A375 (cell line): ENCODE data around the gene WDR37. TPM values are rescaled to one million over a fixed set of nuclear protein-coding genes. Genes with fewer than 3 reads are reported as not detected.

Experiments
- total RNA-seq: library from RNA; depleted of rRNA; stranded (reverse); fragments of >200 nt; shearing (Covaris generic); gene quantifications from 2 replicates; pipeline ENCODE4 v1.2.3, GENCODE V29; 2014; rRNA removed

WDR37 gene, protein sequence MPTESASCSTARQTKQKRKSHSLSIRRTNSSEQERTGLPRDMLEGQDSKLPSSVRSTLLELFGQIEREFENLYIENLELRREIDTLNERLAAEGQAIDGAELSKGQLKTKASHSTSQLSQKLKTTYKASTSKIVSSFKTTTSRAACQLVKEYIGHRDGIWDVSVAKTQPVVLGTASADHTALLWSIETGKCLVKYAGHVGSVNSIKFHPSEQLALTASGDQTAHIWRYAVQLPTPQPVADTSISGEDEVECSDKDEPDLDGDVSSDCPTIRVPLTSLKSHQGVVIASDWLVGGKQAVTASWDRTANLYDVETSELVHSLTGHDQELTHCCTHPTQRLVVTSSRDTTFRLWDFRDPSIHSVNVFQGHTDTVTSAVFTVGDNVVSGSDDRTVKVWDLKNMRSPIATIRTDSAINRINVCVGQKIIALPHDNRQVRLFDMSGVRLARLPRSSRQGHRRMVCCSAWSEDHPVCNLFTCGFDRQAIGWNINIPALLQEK
- total RNA-seq: 8.5 and 10.6 TPM in 2 replicates

DNA sequence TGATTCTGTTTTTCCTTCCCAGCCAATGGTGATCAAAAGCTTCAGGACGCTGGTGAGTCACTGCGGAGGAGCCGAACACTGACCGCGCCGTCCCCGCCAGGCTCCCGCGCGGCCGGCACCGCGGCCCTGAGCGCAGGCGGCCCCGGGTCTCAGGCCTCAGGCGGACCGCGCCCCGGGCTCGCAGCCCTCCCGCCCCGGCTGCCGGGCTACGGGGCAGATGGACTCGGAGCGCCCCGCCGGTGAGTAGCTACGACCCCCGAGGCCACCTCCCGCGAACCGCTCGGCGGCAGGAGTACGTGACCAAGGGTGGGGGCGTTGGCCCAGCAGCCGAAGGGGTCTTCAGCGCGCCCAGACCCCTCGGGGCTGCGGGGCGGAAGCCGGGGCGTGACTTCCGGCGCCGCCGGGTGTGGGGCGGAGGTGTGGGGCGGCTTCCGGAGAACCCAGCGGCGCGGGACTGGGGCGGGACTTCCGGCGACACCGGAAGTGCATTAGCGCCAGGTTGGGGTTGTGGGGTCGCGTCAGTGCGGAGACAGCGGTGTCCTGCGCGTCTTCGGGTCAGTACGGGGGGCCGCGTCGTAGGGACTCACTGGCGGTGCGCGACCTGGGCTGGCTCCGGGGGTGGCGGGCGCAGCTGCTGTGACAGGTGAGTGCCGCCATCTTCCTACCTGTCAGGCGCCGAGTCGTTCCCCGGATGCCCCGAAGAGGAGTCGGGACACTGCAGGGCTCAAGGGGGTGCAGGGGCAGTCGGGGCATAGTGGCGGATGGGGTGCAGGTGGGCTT lies at the start of gene WDR37:
Gene WDR37 (plus strand): TSS at position 60 of the 780 bp plus-strand sequence. CDS start 15,771 bp downstream, outside the sequence.

DNA sequence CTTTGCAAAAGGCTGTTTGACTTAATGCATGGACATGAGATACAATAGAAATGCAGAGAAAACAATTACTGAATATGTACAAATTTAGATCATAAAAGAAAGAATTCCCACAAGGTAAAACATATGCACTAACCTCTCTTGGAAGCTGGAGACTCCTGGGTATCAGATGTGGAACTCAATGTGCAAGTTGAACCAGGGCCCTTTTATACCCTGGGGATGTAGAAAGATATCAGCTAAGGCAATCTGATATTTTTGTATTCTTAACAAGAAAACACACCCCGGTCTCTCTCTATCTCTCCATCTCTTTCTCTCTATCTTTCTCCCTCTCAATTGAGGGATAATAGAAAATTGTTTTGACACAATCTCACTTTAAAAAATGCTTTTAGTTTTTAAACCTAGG lies 30.5 kb upstream of the WDR37 start, which contains the start of gene IDI2:
Gene IDI2 (minus strand): TSS at position 177 of the 400 bp plus-strand sequence. CDS start 1,136 bp downstream, outside the sequence.

DNA sequence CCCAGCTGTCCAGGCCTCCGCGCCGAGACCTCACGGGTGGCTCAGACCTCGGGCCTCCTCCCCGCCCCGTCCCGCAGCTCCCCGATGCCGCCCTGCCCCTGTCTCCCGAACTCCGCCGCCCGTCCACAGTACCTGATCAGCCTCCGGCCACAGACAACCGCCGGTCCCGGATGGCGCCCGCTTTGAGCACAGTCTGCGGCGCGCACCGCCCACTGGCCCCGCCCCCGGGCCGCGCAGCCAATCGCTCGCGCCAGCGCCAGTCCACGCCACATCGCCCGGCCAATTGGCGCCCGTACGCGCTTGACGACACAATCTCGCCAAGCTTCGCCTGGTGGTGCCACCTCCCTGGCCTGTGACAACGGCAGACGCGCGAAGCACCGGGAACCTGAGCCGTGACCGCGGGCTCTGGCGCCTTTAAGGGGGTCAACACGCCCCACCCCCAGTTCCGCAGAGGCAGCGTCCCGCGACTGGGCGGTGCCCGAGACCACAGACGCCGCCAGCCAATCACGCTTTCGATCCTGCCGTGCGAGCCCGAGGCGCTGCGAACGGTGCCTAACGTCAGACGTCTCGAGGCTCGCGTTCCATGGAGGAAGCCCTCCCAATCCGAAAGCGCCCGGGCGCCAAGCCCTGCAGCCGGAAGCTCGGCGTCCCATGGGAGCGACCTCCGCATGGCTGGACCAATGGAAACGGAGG lies 7.3 kb upstream of the WDR37 start, which contains the start of gene IDI1:
Gene IDI1 (minus strand): TSS at position 388 of the 693 bp plus-strand sequence. CDS start 116 bp downstream, at position 272.

Other genes starting within 250 kb of the WDR37 start
- gene LARP4B, start 124.7 kb upstream of the WDR37 start, total RNA-seq: 34.1 and 38.9 TPM in 2 replicates
- 165 and 174 TPM in 2 replicates for gene GTPBP4, start 68.0 kb upstream of the WDR37 start, total RNA-seq
- gene IDI2, start 30.5 kb upstream of the WDR37 start, total RNA-seq: not detected in 2 replicates
- gene IDI1, start 7.3 kb upstream of the WDR37 start, total RNA-seq: 20.6 and 23.8 TPM in 2 replicates